Spleen (tissue), 7 donors: ENCODE results near the gene FMC1.

ENCODE experiments used
- POLR2A ChIP-seq, 3 donors: fragments of 450-650 bp; IDR thresholded peaks; one replicate each; pipeline ENCODE4 v1.5.1; 2017; ENCODE audit warnings: antibody characterized with exemption in 3 of 3, mild to moderate bottlenecking in 1 of 3
- TF ChIP-seq, protein P1 (sequence below), 11 experiments: fragments of 200-600 bp in 7 of 11; fragments of 450-650 bp in 4 of 11; sonication (generic) in 4 of 11; IDR thresholded peaks in 8 of 11; conservative IDR thresholded peaks in 3 of 11; 1 replicate in 7 of 11; 2 replicates in 4 of 11; pipeline versions ENCODE4 v1.4.0 to v1.8.0; 2016 to 2021; ENCODE audit warnings: antibody characterized with exemption in 11 of 11, inconsistent platforms in 4 of 11, mild to moderate bottlenecking in 1 of 11
- donor health status: DM: no; HTN: no; CAD: no; lungs with moderate emphysema.
- donor health status: DM: no; HTN: no; CAD: no.
- donor health status: DM: no; HTN: no; CAD: no.

GRCh38 chr7:139299296-139299695, 41.8 kb upstream of the FMC1 start:
- TF ChIP-seq, protein P1, sequence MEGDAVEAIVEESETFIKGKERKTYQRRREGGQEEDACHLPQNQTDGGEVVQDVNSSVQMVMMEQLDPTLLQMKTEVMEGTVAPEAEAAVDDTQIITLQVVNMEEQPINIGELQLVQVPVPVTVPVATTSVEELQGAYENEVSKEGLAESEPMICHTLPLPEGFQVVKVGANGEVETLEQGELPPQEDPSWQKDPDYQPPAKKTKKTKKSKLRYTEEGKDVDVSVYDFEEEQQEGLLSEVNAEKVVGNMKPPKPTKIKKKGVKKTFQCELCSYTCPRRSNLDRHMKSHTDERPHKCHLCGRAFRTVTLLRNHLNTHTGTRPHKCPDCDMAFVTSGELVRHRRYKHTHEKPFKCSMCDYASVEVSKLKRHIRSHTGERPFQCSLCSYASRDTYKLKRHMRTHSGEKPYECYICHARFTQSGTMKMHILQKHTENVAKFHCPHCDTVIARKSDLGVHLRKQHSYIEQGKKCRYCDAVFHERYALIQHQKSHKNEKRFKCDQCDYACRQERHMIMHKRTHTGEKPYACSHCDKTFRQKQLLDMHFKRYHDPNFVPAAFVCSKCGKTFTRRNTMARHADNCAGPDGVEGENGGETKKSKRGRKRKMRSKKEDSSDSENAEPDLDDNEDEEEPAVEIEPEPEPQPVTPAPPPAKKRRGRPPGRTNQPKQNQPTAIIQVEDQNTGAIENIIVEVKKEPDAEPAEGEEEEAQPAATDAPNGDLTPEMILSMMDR (IDR thresholded peaks at IDR 0.05 in 8 of 11, conservative IDR thresholded peaks at IDR 0.05 in 3 of 11), result no peak
- no peak for TF ChIP-seq POLR2A (IDR thresholded peaks at IDR 0.05)
